ENCODE data around the gene RYR2. TPM values are rescaled to one million over a fixed set of nuclear protein-coding genes. Genes with fewer than 3 reads are reported as not detected.

RYR2 gene
- total RNA-seq, 1 experiment from 2014 or later, result 2.8 TPM

- ChIA-PET POLR2A (ENCODE audit: low non-redundant PET) (no interaction called here), CTCF (no interaction called here)
- Histone ChIP-seq H3K36me3 (ENCODE audit: insufficient read depth, low read length, poor library complexity, severe bottlenecking) (no peaks in the 10 kb centered on the region), H3K4me3 (ENCODE audit: low read depth, low read length, poor library complexity, severe bottlenecking) (no peak overlapping the region), H3K4me1 (ENCODE audit: insufficient read depth, low read length, poor library complexity, severe bottlenecking) (no peaks in the 10 kb centered on the region), H3K27ac (ENCODE audit: low read depth, low read length, poor library complexity, severe bottlenecking) (no peak overlapping the region), H3K27me3 (replicated peaks; ENCODE audit: insufficient read depth, low read depth, low read length, poor library complexity) (no peaks in the 10 kb centered on the region), H3K9me3 (ENCODE audit: low read depth, low read length, poor library complexity, severe bottlenecking) (no peaks in the 10 kb centered on the region)
- DNase-seq (ENCODE audit: low spot score), result no peak
- intact Hi-C loops (cut with micrococcal nuclease; ENCODE audit: unreplicated experiment), result no loop called here
- no TSS peak for BruUV-seq (replicated peaks)
- TF ChIP-seq CTCF (conservative IDR thresholded peaks at IDR 0.05; ENCODE audit: low read depth, low read length), result no peak
- no peak for TF ChIP-seq EZH2 (IDR thresholded peaks at IDR 0.05; ENCODE audit: borderline replicate concordance, low read depth, low read length, poor library complexity, severe bottlenecking)
Observed at GRCh38 chr1:237239248-237239647, 197.3 kb downstream of the RYR2 start.

- POLR2A ChIA-PET (ENCODE audit: low non-redundant PET), result no interaction called here
- no peaks in the 10 kb centered on the region for H3K36me3 ChIP-seq (ENCODE audit: insufficient read depth, low read length, poor library complexity, severe bottlenecking)
- no TSS peak for BruUV-seq (replicated peaks)
Observed at GRCh38 chr1:237241038-237241437, 199.1 kb downstream of the RYR2 start.

GRCh38 chr1:237244778-237245177 is 202.8 kb downstream of the RYR2 start:
- no peak overlapping the region for H3K27ac ChIP-seq (ENCODE audit: low read depth, low read length, poor library complexity, severe bottlenecking)
- no peaks in the 10 kb centered on the region for H3K27me3 ChIP-seq (replicated peaks; ENCODE audit: insufficient read depth, low read depth, low read length, poor library complexity)
- intact Hi-C loops (cut with micrococcal nuclease; ENCODE audit: unreplicated experiment), result no loop called here
- ChIA-PET POLR2A (ENCODE audit: low non-redundant PET) (no interaction called here), CTCF (no interaction called here)
- BruUV-seq (replicated peaks), result no TSS peak
- H3K36me3 ChIP-seq (ENCODE audit: insufficient read depth, low read length, poor library complexity, severe bottlenecking), result no peaks in the 10 kb centered on the region
- H3K9me3 ChIP-seq (ENCODE audit: low read depth, low read length, poor library complexity, severe bottlenecking), result no peaks in the 10 kb centered on the region
- no peaks in the 10 kb centered on the region for H3K4me1 ChIP-seq (ENCODE audit: insufficient read depth, low read length, poor library complexity, severe bottlenecking)
- TF ChIP-seq CTCF (conservative IDR thresholded peaks at IDR 0.05; ENCODE audit: low read depth, low read length) (no peak), EZH2 (IDR thresholded peaks at IDR 0.05; ENCODE audit: borderline replicate concordance, low read depth, low read length, poor library complexity, severe bottlenecking) (no peak)
- DNase-seq (ENCODE audit: low spot score), result no peak
- no peak overlapping the region for H3K4me3 ChIP-seq (ENCODE audit: low read depth, low read length, poor library complexity, severe bottlenecking)

More at GRCh38 chr1:237241038-237241437, 199.1 kb downstream of the RYR2 start:
- Histone ChIP-seq H3K9me3 (ENCODE audit: low read depth, low read length, poor library complexity, severe bottlenecking) (no peaks in the 10 kb centered on the region), H3K4me1 (ENCODE audit: insufficient read depth, low read length, poor library complexity, severe bottlenecking) (no peaks in the 10 kb centered on the region), H3K4me3 (ENCODE audit: low read depth, low read length, poor library complexity, severe bottlenecking) (no peak overlapping the region), H3K27ac (ENCODE audit: low read depth, low read length, poor library complexity, severe bottlenecking) (no peak overlapping the region), H3K27me3 (replicated peaks; ENCODE audit: insufficient read depth, low read depth, low read length, poor library complexity) (no peaks in the 10 kb centered on the region)
- CTCF ChIA-PET, result no interaction called here
- no peak for DNase-seq (ENCODE audit: low spot score)
- intact Hi-C loops (cut with micrococcal nuclease; ENCODE audit: unreplicated experiment), result no loop called here
- TF ChIP-seq EZH2 (IDR thresholded peaks at IDR 0.05; ENCODE audit: borderline replicate concordance, low read depth, low read length, poor library complexity, severe bottlenecking), result no peak

- no peaks in the 10 kb centered on the region for H3K9me3 ChIP-seq (ENCODE audit: low read depth, low read length, poor library complexity, severe bottlenecking)
- TF ChIP-seq EZH2 (IDR thresholded peaks at IDR 0.05; ENCODE audit: borderline replicate concordance, low read depth, low read length, poor library complexity, severe bottlenecking), result no peak
- no peak for TF ChIP-seq CTCF (conservative IDR thresholded peaks at IDR 0.05; ENCODE audit: low read depth, low read length)
- no peaks in the 10 kb centered on the region for H3K27me3 ChIP-seq (replicated peaks; ENCODE audit: insufficient read depth, low read depth, low read length, poor library complexity)
- intact Hi-C loops (cut with micrococcal nuclease; ENCODE audit: unreplicated experiment), result no loop called here
- ChIA-PET CTCF (no interaction called here), POLR2A (ENCODE audit: low non-redundant PET) (no interaction called here)
- H3K36me3 ChIP-seq (ENCODE audit: insufficient read depth, low read length, poor library complexity, severe bottlenecking), result no peaks in the 10 kb centered on the region
- H3K4me1 ChIP-seq (ENCODE audit: insufficient read depth, low read length, poor library complexity, severe bottlenecking), result no peaks in the 10 kb centered on the region
- no peak overlapping the region for H3K27ac ChIP-seq (ENCODE audit: low read depth, low read length, poor library complexity, severe bottlenecking)
- no TSS peak for BruUV-seq (replicated peaks)
- DNase-seq (ENCODE audit: low spot score), result no peak
- no peak overlapping the region for H3K4me3 ChIP-seq (ENCODE audit: low read depth, low read length, poor library complexity, severe bottlenecking)
Observed at GRCh38 chr1:237247442-237247841, 205.5 kb downstream of the RYR2 start.

All from A673 (cell line).